Measurements from ENCODE around the gene CCR8.

The CCR8 gene, protein sequence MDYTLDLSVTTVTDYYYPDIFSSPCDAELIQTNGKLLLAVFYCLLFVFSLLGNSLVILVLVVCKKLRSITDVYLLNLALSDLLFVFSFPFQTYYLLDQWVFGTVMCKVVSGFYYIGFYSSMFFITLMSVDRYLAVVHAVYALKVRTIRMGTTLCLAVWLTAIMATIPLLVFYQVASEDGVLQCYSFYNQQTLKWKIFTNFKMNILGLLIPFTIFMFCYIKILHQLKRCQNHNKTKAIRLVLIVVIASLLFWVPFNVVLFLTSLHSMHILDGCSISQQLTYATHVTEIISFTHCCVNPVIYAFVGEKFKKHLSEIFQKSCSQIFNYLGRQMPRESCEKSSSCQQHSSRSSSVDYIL

GRCh38 chr3:39329493-39329892 is at the start of gene CCR8:
Gene CCR8, plus strand, starts transcription at chr3:39329709. Its CDS starts 2,623 bp downstream, at chr3:39332332.
- TF ChIP-seq, protein P1, sequence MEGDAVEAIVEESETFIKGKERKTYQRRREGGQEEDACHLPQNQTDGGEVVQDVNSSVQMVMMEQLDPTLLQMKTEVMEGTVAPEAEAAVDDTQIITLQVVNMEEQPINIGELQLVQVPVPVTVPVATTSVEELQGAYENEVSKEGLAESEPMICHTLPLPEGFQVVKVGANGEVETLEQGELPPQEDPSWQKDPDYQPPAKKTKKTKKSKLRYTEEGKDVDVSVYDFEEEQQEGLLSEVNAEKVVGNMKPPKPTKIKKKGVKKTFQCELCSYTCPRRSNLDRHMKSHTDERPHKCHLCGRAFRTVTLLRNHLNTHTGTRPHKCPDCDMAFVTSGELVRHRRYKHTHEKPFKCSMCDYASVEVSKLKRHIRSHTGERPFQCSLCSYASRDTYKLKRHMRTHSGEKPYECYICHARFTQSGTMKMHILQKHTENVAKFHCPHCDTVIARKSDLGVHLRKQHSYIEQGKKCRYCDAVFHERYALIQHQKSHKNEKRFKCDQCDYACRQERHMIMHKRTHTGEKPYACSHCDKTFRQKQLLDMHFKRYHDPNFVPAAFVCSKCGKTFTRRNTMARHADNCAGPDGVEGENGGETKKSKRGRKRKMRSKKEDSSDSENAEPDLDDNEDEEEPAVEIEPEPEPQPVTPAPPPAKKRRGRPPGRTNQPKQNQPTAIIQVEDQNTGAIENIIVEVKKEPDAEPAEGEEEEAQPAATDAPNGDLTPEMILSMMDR (IDR thresholded peaks at IDR 0.05) = no peak
- no peak within 1 kb of the TSS for H3K4me3 ChIP-seq (ENCODE audit: low read depth, low read length)
- H3K36me3 ChIP-seq (ENCODE audit: control insufficient read depth, insufficient read depth, low read length) = no peaks in the 10 kb centered on the region

DNA sequence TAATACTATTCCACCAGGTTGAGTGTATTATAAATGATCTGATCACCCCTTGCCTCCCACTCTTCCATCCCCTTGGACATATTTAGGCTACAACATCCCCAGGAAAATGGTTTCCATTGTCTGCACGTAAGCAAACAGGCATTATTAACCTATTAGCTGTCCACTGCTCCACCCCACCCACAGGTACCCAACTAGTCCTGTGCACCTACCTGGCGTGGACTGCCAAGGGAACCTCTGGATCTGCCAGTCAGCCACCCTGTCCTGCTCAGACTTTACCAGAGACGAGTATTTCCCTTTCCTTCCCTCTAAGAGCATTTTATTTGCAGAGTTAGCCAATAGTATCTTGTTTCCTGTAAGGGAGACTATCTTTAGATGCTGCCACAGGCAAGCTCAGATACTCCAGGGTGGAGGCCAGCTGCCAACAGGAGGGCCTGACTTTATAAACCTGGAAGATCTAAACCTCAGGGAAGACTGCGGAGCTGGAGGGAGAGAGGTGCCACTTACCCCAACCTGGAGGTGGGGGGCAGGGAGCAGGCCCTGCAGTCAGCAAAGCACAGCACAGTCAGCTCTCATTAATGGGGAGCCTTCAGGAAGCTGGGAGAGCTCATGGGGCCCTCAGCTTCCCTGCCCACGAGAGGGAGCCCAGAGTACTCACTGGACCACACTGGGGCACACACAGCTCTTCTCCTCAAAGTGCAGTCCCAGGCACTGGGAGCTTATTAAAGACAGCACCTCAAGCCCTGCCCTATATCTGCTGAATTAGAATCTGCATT is 49.6 kb upstream of the CCR8 start, which contains the start of gene CX3CR1:
TSS of gene CX3CR1 (minus strand) at position 292 of the 773 bp plus-strand sequence. CDS start 13,527 bp downstream, outside the sequence.
- Histone ChIP-seq H3K27me3 (ENCODE audit: control insufficient read depth, insufficient read depth, low read length) (no peaks in the 10 kb centered on the region), H3K4me2 (ENCODE audit: low read length) (no peak within 1 kb of the TSS), H3K79me2 (no peaks in the 10 kb centered on the region), H3K4me1 (no peaks in the 10 kb centered on the region), H3K9ac (no peak within 1 kb of the TSS), H3K36me3 (ENCODE audit: control insufficient read depth, insufficient read depth, low read length) (no peaks in the 10 kb centered on the region), H3K27ac (no peak within 1 kb of the TSS), H3K9me3 (ENCODE audit: control insufficient read depth, low read length) (no peaks in the 10 kb centered on the region), H2AFZ (no peak within 1 kb of the TSS), H3K4me3 (ENCODE audit: low read depth, low read length) (no peak within 1 kb of the TSS)
- TF ChIP-seq, protein P1 (IDR thresholded peaks at IDR 0.05) = no peak

More at GRCh38 chr3:39329493-39329892, at the start of gene CCR8:
- no peaks in the 10 kb centered on the region for H3K4me1 ChIP-seq
- no peaks in the 10 kb centered on the region for H3K79me2 ChIP-seq
- no peak within 1 kb of the TSS for H3K4me2 ChIP-seq (ENCODE audit: low read length)
- no peak within 1 kb of the TSS for H3K9ac ChIP-seq
- H3K9me3 ChIP-seq (ENCODE audit: control insufficient read depth, low read length) = no peaks in the 10 kb centered on the region
- H2AFZ ChIP-seq = no peak within 1 kb of the TSS
- H3K27ac ChIP-seq = no peak within 1 kb of the TSS
- no peaks in the 10 kb centered on the region for H3K27me3 ChIP-seq (ENCODE audit: control insufficient read depth, insufficient read depth, low read length)

DNA sequence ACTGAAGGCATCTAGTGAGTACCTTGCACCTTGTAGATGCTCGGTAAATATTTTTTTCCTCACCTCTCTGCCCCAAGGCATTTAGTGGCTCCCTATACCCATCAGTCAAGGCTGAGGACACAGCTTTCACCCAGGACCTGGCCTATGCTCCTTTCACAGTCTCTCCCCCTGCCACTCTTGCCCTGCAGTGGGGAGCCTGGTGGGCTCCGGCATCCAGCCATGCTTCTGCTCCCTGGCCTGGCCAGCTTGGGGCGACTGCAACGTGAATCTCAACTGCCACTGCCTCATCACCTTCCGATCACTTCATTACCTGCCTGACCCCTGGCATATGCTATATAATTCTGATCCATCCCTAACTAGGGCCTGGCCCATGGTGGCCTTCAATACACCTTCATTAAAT is 48.9 kb upstream of the CCR8 start:
- H3K27me3 ChIP-seq (ENCODE audit: control insufficient read depth, insufficient read depth, low read length) = no peaks in the 10 kb centered on the region
- no peaks in the 10 kb centered on the region for H3K4me1 ChIP-seq
- no peak overlapping the region for H3K9ac ChIP-seq
- H3K79me2 ChIP-seq = no peaks in the 10 kb centered on the region
- H3K36me3 ChIP-seq (ENCODE audit: control insufficient read depth, insufficient read depth, low read length) = no peaks in the 10 kb centered on the region
- H2AFZ ChIP-seq = no peak overlapping the region
- no peak overlapping the region for H3K4me3 ChIP-seq (ENCODE audit: low read depth, low read length)
- H3K27ac ChIP-seq = no peak overlapping the region
- no peak overlapping the region for H3K4me2 ChIP-seq (ENCODE audit: low read length)
- H3K9me3 ChIP-seq (ENCODE audit: control insufficient read depth, low read length) = no peaks in the 10 kb centered on the region
- TF ChIP-seq, protein P1 (IDR thresholded peaks at IDR 0.05) = no peak

GRCh38 chr3:39281533-39281932 is 48.0 kb upstream of the CCR8 start:
- Histone ChIP-seq H3K36me3 (ENCODE audit: control insufficient read depth, insufficient read depth, low read length) (no peaks in the 10 kb centered on the region), H3K79me2 (no peaks in the 10 kb centered on the region), H3K9me3 (ENCODE audit: control insufficient read depth, low read length) (no peaks in the 10 kb centered on the region), H3K27me3 (ENCODE audit: control insufficient read depth, insufficient read depth, low read length) (no peaks in the 10 kb centered on the region), H3K4me3 (ENCODE audit: low read depth, low read length) (no peak overlapping the region), H2AFZ (no peak overlapping the region), H3K27ac (no peak overlapping the region), H3K9ac (no peak overlapping the region), H3K4me1 (no peaks in the 10 kb centered on the region), H3K4me2 (ENCODE audit: low read length) (no peak overlapping the region)
- TF ChIP-seq, protein P1 (IDR thresholded peaks at IDR 0.05) = no peak

Data from parathyroid adenoma (tissue), 2 donors.